ENCODE results near the gene VRK3.

Gene VRK3

GRCh38 chr19:49997709-49998108 lies 27.5 kb downstream of the VRK3 start:
- DNase-seq (ENCODE audit: low read depth): peak; percentile 55
- H3K4me3 ChIP-seq (ENCODE audit: low read depth, low read length): no peak overlapping the region
- TF ChIP-seq, protein P1, sequence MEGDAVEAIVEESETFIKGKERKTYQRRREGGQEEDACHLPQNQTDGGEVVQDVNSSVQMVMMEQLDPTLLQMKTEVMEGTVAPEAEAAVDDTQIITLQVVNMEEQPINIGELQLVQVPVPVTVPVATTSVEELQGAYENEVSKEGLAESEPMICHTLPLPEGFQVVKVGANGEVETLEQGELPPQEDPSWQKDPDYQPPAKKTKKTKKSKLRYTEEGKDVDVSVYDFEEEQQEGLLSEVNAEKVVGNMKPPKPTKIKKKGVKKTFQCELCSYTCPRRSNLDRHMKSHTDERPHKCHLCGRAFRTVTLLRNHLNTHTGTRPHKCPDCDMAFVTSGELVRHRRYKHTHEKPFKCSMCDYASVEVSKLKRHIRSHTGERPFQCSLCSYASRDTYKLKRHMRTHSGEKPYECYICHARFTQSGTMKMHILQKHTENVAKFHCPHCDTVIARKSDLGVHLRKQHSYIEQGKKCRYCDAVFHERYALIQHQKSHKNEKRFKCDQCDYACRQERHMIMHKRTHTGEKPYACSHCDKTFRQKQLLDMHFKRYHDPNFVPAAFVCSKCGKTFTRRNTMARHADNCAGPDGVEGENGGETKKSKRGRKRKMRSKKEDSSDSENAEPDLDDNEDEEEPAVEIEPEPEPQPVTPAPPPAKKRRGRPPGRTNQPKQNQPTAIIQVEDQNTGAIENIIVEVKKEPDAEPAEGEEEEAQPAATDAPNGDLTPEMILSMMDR (IDR thresholded peaks at IDR 0.05; ENCODE audit: insufficient read depth, low read depth, low read length, missing control alignments): no peak

GRCh38 chr19:49988433-49988832 lies 36.7 kb downstream of the VRK3 start:
- no peak for DNase-seq (ENCODE audit: low read depth)
- H3K4me3 ChIP-seq (ENCODE audit: low read depth, low read length): no peak overlapping the region
- TF ChIP-seq, protein P1 (IDR thresholded peaks at IDR 0.05; ENCODE audit: insufficient read depth, low read depth, low read length, missing control alignments): no peak

GRCh38 chr19:49988007-49988406 lies 37.2 kb downstream of the VRK3 start:
- no peak overlapping the region for H3K4me3 ChIP-seq (ENCODE audit: low read depth, low read length)
- TF ChIP-seq, protein P1 (IDR thresholded peaks at IDR 0.05; ENCODE audit: insufficient read depth, low read depth, low read length, missing control alignments): no peak
- no peak for DNase-seq (ENCODE audit: low read depth)

GRCh38 chr19:49987159-49987698 lies 37.9 kb downstream of the VRK3 start:
- no peak overlapping the region for H3K4me3 ChIP-seq (ENCODE audit: low read depth, low read length)
- peak; percentile 88 for DNase-seq (ENCODE audit: low read depth)
- TF ChIP-seq, protein P1 (IDR thresholded peaks at IDR 0.05; ENCODE audit: insufficient read depth, low read depth, low read length, missing control alignments): no peak

- DNase-seq (ENCODE audit: low read depth): no peak
- no peak overlapping the region for H3K4me3 ChIP-seq (ENCODE audit: low read depth, low read length)
- TF ChIP-seq, protein P1 (IDR thresholded peaks at IDR 0.05; ENCODE audit: insufficient read depth, low read depth, low read length, missing control alignments): no peak
Measured at GRCh38 chr19:49986354-49986753, 38.8 kb downstream of the VRK3 start.

GRCh38 chr19:49985871-49986270 lies 39.3 kb downstream of the VRK3 start:
- H3K4me3 ChIP-seq (ENCODE audit: low read depth, low read length): no peak overlapping the region
- DNase-seq (ENCODE audit: low read depth): no peak
- TF ChIP-seq, protein P1 (IDR thresholded peaks at IDR 0.05; ENCODE audit: insufficient read depth, low read depth, low read length, missing control alignments): no peak

GRCh38 chr19:49984491-49984890 lies 40.7 kb downstream of the VRK3 start:
- no peak for DNase-seq (ENCODE audit: low read depth)
- TF ChIP-seq, protein P1 (IDR thresholded peaks at IDR 0.05; ENCODE audit: insufficient read depth, low read depth, low read length, missing control alignments): no peak
- no peak overlapping the region for H3K4me3 ChIP-seq (ENCODE audit: low read depth, low read length)
